Adipocyte (in vitro differentiated cells): ENCODE data around the gene PIK3CB.
"Not testable (repeated sequence)": the region's sequence is repeated elsewhere in the genome, so short reads cannot be mapped to it uniquely, and the experiment has no call there.

ENCODE experiments used
- DNase-seq: peaks from one replicate; pipeline ENCODE4 v3.0.0-alpha.2; 2015; ENCODE audit warnings: low read depth
- H3K27me3 ChIP-seq: replicated peaks from 2 replicates; pipeline ENCODE4 v1.7.0; 2013; ENCODE audit warnings: mild to moderate bottlenecking, low read length, moderate library complexity; ENCODE audit not compliant: control insufficient read depth, insufficient read depth
- H3K36me3 ChIP-seq: 2 replicates; pipeline ENCODE4 v1.7.0; 2013; ENCODE audit warnings: low read length, mild to moderate bottlenecking, moderate library complexity; ENCODE audit not compliant: control insufficient read depth, insufficient read depth, severe bottlenecking
- H3K4me1 ChIP-seq: 2 replicates; pipeline ENCODE4 v1.7.0; 2013; ENCODE audit warnings: mild to moderate bottlenecking, low read length, moderate library complexity; ENCODE audit not compliant: control insufficient read depth, insufficient read depth
- H3K4me3 ChIP-seq: 2 replicates; pipeline ENCODE4 v1.7.0; 2013; ENCODE audit warnings: mild to moderate bottlenecking, low read length, moderate library complexity
- H3K9ac ChIP-seq: 2 replicates; pipeline ENCODE4 v1.7.0; 2013; ENCODE audit warnings: mild to moderate bottlenecking, low read length, moderate library complexity
- H3K9me3 ChIP-seq: 2 replicates; pipeline ENCODE4 v1.7.0; 2013; ENCODE audit warnings: mild to moderate bottlenecking, low read length, moderate library complexity; ENCODE audit not compliant: control insufficient read depth

PIK3CB gene

DNA sequence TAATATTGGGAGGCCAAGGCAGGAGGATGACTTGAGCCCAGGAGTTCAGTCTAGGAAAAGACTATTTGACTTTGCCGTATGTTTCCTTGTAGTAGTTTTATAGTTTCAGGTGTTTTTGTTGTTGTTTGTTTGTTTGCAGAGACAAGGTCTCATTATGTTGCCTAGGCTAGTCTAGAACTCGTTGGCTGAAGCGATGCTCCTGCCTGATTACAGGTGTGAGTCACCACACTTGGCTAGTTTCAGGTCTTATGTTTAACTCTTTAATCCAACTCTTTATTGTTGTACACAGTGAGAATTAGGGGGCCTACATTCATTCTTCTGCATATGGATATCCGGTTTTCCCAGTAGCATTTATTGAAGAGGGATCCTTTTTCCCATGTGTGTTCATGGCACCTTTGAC, 194.2 kb downstream of the PIK3CB start:
- Histone ChIP-seq H3K4me1 (no peaks in the 10 kb centered on the region), H3K4me3 (no peak overlapping the region), H3K9ac (no peak overlapping the region), H3K36me3 (peaks cover 7% of the 10 kb centered on the region), H3K9me3 (peaks cover 17% of the 10 kb centered on the region), H3K27me3 (no peaks in the 10 kb centered on the region)
- DNase-seq, result no peak

DNA sequence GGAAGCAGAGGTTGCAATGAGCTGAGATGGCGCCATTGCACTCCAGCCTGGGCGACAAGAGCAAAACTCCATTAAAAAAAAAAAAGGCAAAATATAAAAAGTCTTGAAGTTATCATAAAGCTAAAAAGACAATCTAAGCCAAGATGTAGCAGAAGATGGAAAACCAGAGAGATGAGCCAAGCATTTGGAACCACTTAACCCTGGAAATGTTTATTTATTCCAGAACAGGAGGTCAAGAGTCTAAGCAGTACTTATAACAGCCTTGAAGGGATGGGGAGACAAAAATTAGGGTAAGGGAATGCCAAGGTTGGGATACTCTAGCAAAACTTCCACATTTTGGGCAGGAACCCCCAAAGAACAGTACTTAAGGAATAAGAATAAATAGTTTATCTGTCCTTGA, 196.1 kb downstream of the PIK3CB start:
- Histone ChIP-seq H3K36me3 (peaks cover 8% of the 10 kb centered on the region), H3K9me3 (peaks cover 12% of the 10 kb centered on the region), H3K4me3 (no peak overlapping the region), H3K27me3 (no peaks in the 10 kb centered on the region), H3K9ac (no peak overlapping the region), H3K4me1 (no peaks in the 10 kb centered on the region)
- no peak for DNase-seq

DNA sequence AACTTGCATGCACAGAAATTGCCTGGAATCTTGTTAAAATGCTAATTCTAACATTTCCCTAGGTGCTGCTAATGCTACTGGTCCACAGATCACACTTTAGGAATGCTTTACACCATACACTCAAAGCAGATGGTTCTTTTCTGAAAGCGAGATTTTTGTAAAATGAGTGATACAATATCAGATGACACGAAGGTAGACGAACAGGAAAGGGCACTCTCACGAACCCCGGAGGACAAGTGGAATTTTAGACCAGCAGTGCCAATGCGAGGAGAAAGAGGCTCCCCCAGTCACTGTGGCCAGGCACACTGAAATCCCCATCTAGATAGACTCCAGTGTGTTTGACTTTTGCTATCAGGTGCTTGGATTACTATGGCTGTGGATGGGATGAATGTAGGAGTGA, 205.2 kb downstream of the PIK3CB start:
- Histone ChIP-seq H3K36me3 (peaks cover 20% of the 10 kb centered on the region), H3K4me1 (no peaks in the 10 kb centered on the region), H3K4me3 (no peak overlapping the region), H3K9me3 (no peaks in the 10 kb centered on the region), H3K9ac (no peak overlapping the region), H3K27me3 (no peaks in the 10 kb centered on the region)
- no peak for DNase-seq

DNA sequence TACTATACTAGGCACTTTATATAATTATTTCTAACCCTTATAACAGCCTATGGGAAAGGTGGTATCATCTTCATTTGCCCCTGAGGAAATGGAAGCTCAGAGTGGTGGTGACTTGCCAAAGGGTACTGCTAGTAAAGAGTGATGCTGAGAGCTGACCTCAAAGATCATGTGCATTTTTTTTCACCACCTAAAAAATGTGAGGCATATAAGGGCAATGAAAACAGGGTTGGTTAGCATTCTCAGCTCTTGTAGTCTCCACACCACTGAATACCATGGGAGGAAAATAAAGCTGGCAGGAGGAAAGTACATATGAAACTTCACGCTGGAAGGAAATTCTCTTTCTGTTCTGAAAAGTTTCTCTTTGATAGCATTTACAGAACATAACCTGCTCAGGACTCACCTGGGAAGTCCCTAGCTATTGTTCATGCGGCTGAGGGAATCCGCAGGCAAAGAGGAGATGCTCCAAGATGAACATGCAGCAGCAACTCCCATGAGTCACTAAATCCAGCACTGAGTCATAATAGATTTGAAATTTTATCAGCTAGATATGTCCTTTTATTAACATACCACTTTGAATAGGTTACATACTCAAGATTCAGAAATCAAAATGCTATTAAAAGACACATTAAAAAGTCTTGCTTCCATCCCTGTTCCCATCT, 208.9 kb downstream of the PIK3CB start:
- Histone ChIP-seq H3K9me3 (no peaks in the 10 kb centered on the region), H3K4me3 (no peak overlapping the region), H3K4me1 (no peaks in the 10 kb centered on the region), H3K9ac (no peak overlapping the region), H3K27me3 (no peaks in the 10 kb centered on the region), H3K36me3 (no peaks in the 10 kb centered on the region)
- DNase-seq, result peak; percentile 25

DNA sequence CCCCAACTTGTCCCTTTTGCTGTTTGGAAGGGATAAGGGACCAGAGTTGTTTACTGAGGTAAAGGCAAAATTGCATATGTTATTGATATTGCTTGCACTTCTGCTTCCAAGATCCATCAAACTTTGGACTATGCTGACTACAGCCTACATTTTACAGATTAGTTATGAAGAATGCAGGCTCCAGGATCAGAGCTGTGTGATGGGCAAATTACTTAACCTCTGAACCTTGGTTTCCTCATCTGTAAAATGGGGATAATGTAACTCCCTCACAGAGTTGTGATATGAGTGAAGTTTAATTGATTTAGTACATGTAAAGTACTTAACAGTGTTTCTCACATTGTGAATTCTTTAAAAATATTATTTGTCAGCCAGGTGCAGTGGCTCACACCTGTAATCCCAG, 210.2 kb downstream of the PIK3CB start:
- Histone ChIP-seq H3K27me3 (no peaks in the 10 kb centered on the region), H3K9me3 (no peaks in the 10 kb centered on the region), H3K4me1 (peaks cover 4% of the 10 kb centered on the region), H3K4me3 (no peak overlapping the region), H3K36me3 (no peaks in the 10 kb centered on the region), H3K9ac (no peak overlapping the region)
- DNase-seq, result no peak

DNA sequence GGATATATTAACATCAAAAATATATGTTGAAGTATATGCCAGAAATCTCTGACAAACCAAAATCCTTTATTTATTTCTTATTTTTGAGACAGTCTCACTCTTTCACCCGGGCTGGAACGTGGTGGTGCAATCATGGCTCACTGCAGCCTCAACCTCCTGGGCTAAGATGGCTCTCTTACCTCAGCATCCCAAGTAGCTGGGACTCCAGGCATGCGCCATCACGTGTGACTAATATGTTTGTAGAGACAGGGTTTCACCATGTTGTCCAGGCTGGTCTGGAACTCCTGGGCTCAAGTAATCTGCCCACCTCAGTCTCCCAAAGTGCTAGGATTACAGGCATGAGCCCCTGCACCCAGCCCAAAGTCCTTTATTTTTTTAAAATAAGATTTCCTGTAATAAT, 214.3 kb downstream of the PIK3CB start:
- no peak overlapping the region for H3K4me3 ChIP-seq
- no peaks in the 10 kb centered on the region for H3K36me3 ChIP-seq
- no peak for DNase-seq
- H3K27me3 ChIP-seq, result no peaks in the 10 kb centered on the region
- H3K4me1 ChIP-seq, result peaks cover 4% of the 10 kb centered on the region
- H3K9me3 ChIP-seq, result no peaks in the 10 kb centered on the region
- H3K9ac ChIP-seq, result no peak overlapping the region

DNA sequence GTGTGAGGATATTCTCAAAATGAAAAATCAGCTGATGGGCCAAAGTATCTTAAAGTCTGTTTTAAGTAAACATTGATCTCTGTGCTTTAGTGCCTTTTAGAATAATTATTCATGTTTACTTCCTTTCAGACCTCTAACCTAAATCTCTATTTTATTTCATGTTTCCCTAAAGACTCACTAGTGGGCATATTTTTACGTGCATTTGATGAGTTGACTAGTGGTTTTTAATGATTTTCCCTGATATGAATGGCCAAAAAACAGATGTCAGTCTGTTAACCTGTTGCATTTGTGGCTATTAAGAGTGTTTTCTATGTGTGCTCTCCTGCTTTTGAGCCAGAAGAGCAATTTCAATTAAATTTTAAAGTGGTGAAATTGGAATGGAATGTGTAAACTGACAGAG, 219.3 kb downstream of the PIK3CB start:
- no peak overlapping the region for H3K9ac ChIP-seq
- H3K36me3 ChIP-seq, result no peaks in the 10 kb centered on the region
- H3K27me3 ChIP-seq, result no peaks in the 10 kb centered on the region
- no peak for DNase-seq
- H3K4me1 ChIP-seq, result peaks cover 4% of the 10 kb centered on the region
- H3K4me3 ChIP-seq, result no peak overlapping the region
- H3K9me3 ChIP-seq, result no peaks in the 10 kb centered on the region

DNA sequence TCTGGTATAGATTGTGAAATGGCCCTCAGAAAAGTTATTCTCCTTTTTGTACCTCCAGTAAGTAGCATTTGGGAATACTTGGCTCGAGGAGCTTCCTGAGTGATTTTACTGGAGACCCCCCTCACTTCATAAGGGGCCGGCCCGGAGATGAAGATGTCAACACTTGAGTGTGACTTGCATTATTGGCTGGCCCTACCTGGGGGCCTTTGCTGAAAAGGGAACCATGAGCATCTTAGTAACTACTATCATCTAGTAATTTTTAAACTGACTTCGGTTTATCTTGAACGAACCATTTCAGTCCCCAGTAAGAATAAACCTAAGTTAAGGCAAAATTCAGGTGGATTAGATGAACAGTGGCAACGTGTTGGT, 224.8 kb downstream of the PIK3CB start:
- Histone ChIP-seq H3K9ac (peak overlapping the region; percentile 82), H3K9me3 (no peaks in the 10 kb centered on the region), H3K27me3 (no peaks in the 10 kb centered on the region), H3K36me3 (no peaks in the 10 kb centered on the region), H3K4me1 (peaks cover 9% of the 10 kb centered on the region), H3K4me3 (peak overlapping the region; percentile 80)
- DNase-seq, result no peak

DNA sequence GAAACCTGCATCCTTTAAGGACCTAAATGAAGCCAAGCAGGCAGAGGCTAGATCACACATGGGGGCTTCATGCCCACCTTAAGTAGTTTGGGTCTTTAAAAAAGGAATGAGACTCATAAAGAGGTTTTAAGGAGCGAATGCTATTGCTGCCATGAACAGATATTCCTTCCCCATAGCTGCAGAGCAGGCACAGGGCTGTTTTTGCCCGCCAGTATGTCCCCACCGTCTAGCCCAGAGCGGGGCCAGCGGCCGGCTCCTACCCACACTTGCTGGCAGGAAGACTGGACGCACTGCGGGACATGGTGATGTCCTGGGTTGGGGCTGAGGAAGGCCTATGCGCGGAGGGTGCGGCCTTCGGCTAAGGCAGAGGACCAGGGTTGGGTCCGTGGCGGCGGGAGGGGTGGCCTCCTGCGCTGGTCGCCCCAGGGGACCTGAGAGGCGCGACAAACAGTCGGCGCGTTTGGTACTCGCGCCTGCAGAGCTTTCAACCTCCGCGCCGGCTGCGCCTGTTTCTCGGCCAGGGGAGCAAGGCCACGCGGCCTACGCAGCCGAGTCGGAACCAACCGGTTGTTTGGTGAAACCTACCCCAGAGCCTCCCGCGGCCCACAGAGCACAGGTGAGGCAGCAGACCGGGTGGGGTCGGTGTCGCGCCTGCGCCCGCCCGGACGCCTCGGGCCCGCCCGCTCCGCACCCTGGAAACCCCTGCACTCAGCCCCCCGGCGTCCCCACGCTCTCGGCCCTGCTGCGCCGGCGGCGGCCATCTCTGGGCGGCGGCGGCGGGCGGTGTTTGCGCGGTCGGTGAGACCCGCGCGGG, 226.2 kb downstream of the PIK3CB start, which contains the start of gene FAIM:
TSS of gene FAIM (plus strand) at position 450 of the 814 bp plus-strand sequence. CDS start 10,956 bp downstream, outside the sequence.
- peak within 1 kb of the TSS; percentile 80 for H3K4me3 ChIP-seq
- no peaks in the 10 kb centered on the region for H3K27me3 ChIP-seq
- peak; percentile 68 for DNase-seq
- no peaks in the 10 kb centered on the region for H3K9me3 ChIP-seq
- peak within 1 kb of the TSS; percentile 82 for H3K9ac ChIP-seq
- no peaks in the 10 kb centered on the region for H3K36me3 ChIP-seq
- peaks cover 9% of the 10 kb centered on the region for H3K4me1 ChIP-seq

DNA sequence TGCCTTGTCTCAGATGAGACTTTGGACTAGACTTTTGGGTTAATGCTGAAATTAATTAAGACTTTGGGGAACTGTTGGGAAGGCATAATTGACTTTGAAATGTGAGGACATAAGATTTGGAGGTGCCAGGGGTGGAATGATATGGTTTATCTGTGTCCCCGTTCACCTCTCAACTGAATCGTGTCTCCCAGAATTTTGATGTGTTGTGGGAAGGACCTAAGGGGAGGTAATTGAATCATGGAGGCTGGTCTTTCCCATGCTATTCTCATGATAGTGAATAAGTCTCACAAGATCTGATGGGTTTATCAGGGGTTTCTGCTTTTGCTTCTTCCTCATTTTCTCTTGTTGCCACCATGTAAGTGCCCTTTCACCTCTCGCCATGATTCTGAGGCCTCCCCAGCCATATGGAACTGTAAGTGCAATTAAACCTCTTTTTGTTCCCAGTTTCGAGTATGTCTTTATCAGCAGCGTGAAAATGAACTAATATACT, 230.6 kb downstream of the PIK3CB start:
- DNase-seq, H3K27me3 ChIP-seq: not testable (repeated sequence)

More for the DNA sequence above, 230.6 kb downstream of the PIK3CB start:
- not testable (repeated sequence) for H3K9me3 ChIP-seq, H3K36me3 ChIP-seq, H3K4me1 ChIP-seq, H3K9ac ChIP-seq, H3K4me3 ChIP-seq
